HG02588 (cell line): ENCODE measurements around the gene LIPC.
A peak's percentile ranks its signal among the peaks of the same experiment; 100 is the strongest.

Experiments
- ATAC-seq: cut with Tn5 transposase; IDR thresholded peaks from one replicate; pipeline ENCODE4 v1.9.1; 2021; ENCODE audit warnings: mild to moderate bottlenecking, moderate library complexity; ENCODE audit not compliant: unreplicated experiment

Gene LIPC

GRCh38 chr15:58512522-58512921 lies 80.7 kb downstream of the LIPC start:
- no peak for ATAC-seq

- ATAC-seq: no peak
Observed at GRCh38 chr15:58513008-58513407, 81.2 kb downstream of the LIPC start.

GRCh38 chr15:58513726-58514336 lies 82.0 kb downstream of the LIPC start:
- no peak for ATAC-seq

GRCh38 chr15:58515807-58516206 lies 84.0 kb downstream of the LIPC start:
- ATAC-seq: no peak

- ATAC-seq: no peak
Observed at GRCh38 chr15:58517252-58517681, 85.5 kb downstream of the LIPC start.

GRCh38 chr15:58517682-58518525 lies 86.1 kb downstream of the LIPC start:
- peak; percentile 66 for ATAC-seq

GRCh38 chr15:58518626-58519025 lies 86.8 kb downstream of the LIPC start:
- ATAC-seq: no peak

- no peak for ATAC-seq
Observed at GRCh38 chr15:58519516-58519915, 87.7 kb downstream of the LIPC start.

GRCh38 chr15:58520464-58520863 lies 88.7 kb downstream of the LIPC start:
- ATAC-seq: no peak

- no peak for ATAC-seq
Observed at GRCh38 chr15:58520936-58521292, 89.1 kb downstream of the LIPC start.

- no peak for ATAC-seq
Observed at GRCh38 chr15:58521293-58521991, 89.7 kb downstream of the LIPC start.

GRCh38 chr15:58522391-58522790 lies 90.6 kb downstream of the LIPC start:
- no peak for ATAC-seq

- no peak for ATAC-seq
Observed at GRCh38 chr15:58522865-58523264, 91.1 kb downstream of the LIPC start.

GRCh38 chr15:58523634-58524033 lies 91.8 kb downstream of the LIPC start:
- no peak for ATAC-seq

GRCh38 chr15:58524247-58524646 lies 92.5 kb downstream of the LIPC start:
- no peak for ATAC-seq

- no peak for ATAC-seq
Observed at GRCh38 chr15:58525991-58526421, 94.2 kb downstream of the LIPC start.

GRCh38 chr15:58526647-58527192 lies 94.9 kb downstream of the LIPC start:
- ATAC-seq: no peak

- ATAC-seq: no peak
Observed at GRCh38 chr15:58527573-58528187, 95.9 kb downstream of the LIPC start.

GRCh38 chr15:58528188-58528870 lies 96.5 kb downstream of the LIPC start:
- ATAC-seq: no peak

- no peak for ATAC-seq
Observed at GRCh38 chr15:58529041-58529440, 97.2 kb downstream of the LIPC start.
